ENCODE results near the gene NIFK. TPM values are rescaled to one million over a fixed set of nuclear protein-coding genes. Genes with fewer than 3 reads are reported as not detected.

The NIFK gene
- total and polyA plus RNA-seq, 8 donors: 22.9 to 40.4 (median 25.8) TPM

DNA sequence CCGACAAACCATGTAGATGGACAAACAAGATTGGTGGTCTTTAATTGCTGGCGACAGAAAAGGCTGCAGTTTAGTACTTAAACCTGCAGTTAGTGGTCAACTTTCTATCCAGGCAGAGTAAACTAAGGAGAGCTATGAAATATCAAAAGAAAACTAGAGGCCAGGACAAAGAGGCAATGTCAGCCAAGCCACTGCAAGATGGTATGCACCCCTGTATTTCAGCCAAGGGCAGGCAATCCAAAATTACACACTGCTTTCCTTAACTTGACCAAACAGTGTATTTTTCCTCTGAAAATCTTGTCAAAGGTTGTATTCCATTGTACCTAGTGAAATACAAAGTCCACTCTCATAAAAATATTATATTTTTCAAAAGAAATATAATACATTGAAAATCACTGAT lies 9.3 kb downstream of the NIFK start:
- Histone ChIP-seq H3K27me3 (no peaks in the 10 kb centered on the region), H3K4me3 (no peak overlapping the region), H3K27ac (no peak overlapping the region), H3K9me3 (no peaks in the 10 kb centered on the region), H3K4me1 (no peaks in the 10 kb centered on the region), H3K36me3 (peaks cover 8 to 55% (median 25%) of the 10 kb centered on the region in 3 donors)
- TF ChIP-seq, protein P1, sequence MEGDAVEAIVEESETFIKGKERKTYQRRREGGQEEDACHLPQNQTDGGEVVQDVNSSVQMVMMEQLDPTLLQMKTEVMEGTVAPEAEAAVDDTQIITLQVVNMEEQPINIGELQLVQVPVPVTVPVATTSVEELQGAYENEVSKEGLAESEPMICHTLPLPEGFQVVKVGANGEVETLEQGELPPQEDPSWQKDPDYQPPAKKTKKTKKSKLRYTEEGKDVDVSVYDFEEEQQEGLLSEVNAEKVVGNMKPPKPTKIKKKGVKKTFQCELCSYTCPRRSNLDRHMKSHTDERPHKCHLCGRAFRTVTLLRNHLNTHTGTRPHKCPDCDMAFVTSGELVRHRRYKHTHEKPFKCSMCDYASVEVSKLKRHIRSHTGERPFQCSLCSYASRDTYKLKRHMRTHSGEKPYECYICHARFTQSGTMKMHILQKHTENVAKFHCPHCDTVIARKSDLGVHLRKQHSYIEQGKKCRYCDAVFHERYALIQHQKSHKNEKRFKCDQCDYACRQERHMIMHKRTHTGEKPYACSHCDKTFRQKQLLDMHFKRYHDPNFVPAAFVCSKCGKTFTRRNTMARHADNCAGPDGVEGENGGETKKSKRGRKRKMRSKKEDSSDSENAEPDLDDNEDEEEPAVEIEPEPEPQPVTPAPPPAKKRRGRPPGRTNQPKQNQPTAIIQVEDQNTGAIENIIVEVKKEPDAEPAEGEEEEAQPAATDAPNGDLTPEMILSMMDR (IDR thresholded peaks at IDR 0.05): no peak
- WGBS, 2 donors: 87 to 93% methylated on average over 2 of the region's 2 CpGs
- DNase-seq (no peak), ATAC-seq (no peak), FAIRE-seq (no peak)
- intact Hi-C loops (cut with DNase I): no loop called here

DNA sequence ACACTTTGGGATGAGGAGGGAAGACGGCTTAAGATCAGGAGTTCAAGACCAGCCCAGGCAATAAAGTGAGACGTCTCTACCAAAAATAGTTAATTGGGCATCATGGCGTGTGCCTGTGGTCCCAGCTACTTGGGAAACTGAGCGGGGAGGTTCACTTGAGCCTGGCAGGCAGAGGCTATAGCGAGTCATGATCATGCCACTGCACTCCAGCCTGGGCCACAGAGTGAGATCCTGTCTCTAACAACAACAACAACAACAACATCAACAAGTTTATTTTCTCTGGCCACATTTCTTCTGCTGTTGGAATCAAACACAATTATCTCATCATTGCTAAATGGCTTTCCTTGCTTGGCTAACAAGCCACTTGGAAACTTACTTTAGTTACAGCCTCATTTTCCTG lies 13.4 kb downstream of the NIFK start:
- intact Hi-C loops (cut with DNase I): loop anchor here in 1 of 3 donors (5.0 kb wide), 1 partner anchor 321 kb away; no protein-coding TSS in a partner anchor
- no peak for DNase-seq
- Histone ChIP-seq H3K4me1 (no peaks in the 10 kb centered on the region), H3K27me3 (no peaks in the 10 kb centered on the region), H3K9me3 (no peaks in the 10 kb centered on the region), H3K36me3 (peaks cover 0 to 18% (median 0%) of the 10 kb centered on the region in 3 donors), H3K4me3 (no peak overlapping the region), H3K27ac (no peak overlapping the region)
- 70 to 85% methylated on average over 5 of the region's 5 CpGs for WGBS, 2 donors
- FAIRE-seq: no peak
- TF ChIP-seq, protein P1 (IDR thresholded peaks at IDR 0.05): no peak
- ATAC-seq: no peak

DNA sequence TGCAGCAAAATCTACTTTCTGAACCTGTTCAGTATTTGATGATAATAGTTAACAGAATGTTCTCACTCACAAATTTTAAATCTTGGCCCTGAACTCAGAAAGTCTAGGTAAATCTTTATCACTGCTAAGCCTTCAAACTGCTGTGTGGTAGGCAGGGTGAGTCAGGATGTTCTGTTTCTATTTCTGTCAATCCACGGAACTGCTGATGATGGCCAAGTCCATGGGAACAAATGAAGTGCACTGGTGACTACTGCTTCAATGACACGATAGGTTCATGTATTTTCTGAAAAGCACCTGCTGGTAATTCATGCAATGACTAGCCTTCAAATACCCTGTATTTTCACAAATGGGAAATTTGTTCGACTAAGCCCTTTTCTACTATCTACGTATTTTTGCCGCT lies 14.2 kb downstream of the NIFK start:
- TF ChIP-seq, protein P1 (IDR thresholded peaks at IDR 0.05): no peak
- DNase-seq (no peak), ATAC-seq (peak in 1 of 4 donors; percentile 34), FAIRE-seq (no peak)
- peak overlapping the region in 1 of 4 donors; percentile 7 for H3K27ac ChIP-seq
- 57 to 60% methylated on average over 5 of the region's 5 CpGs for WGBS, 2 donors
- intact Hi-C loops (cut with DNase I): loop anchor here in 1 of 3 donors (5.0 kb wide), 1 partner anchor 320 kb away; no protein-coding TSS in a partner anchor
- no peaks in the 10 kb centered on the region for H3K9me3 ChIP-seq
- H3K4me1 ChIP-seq: no peaks in the 10 kb centered on the region
- H3K27me3 ChIP-seq: no peaks in the 10 kb centered on the region
- no peak overlapping the region for H3K4me3 ChIP-seq
- peaks cover 0 to 10% (median 0%) of the 10 kb centered on the region in 3 donors for H3K36me3 ChIP-seq

DNA sequence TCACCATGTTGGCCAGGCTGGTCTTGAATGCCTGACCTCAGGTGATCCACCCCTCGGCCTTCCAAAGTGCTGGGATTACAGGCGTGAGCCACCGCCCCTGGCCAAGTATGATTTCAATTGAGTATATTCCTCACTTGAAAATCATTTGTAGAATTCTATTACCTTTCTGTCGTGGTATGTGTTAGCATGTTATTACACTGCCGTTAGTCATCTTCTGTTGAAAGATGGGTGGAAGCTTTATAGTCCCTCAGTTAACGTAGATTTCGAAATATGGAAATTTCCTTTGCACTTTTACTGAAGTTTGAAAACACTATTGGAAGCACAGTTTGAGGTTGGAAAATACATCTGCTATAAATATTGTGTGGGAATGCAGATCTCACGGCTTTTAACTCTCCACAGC lies 14.7 kb downstream of the NIFK start:
- no peak overlapping the region for H3K4me3 ChIP-seq
- H3K36me3 ChIP-seq: peaks cover 0 to 4% (median 0%) of the 10 kb centered on the region in 3 donors
- 56 to 66% methylated on average over 8 of the region's 8 CpGs for WGBS, 2 donors
- no peak for ATAC-seq
- no peak overlapping the region for H3K27ac ChIP-seq
- H3K9me3 ChIP-seq: no peaks in the 10 kb centered on the region
- intact Hi-C loops (cut with DNase I): loop anchor here in 1 of 3 donors (5.0 kb wide), 1 partner anchor 320 kb away; no protein-coding TSS in a partner anchor
- H3K27me3 ChIP-seq: no peaks in the 10 kb centered on the region
- no peaks in the 10 kb centered on the region for H3K4me1 ChIP-seq
- TF ChIP-seq, protein P1 (IDR thresholded peaks at IDR 0.05): no peak
- no peak for DNase-seq
- FAIRE-seq: no peak

DNA sequence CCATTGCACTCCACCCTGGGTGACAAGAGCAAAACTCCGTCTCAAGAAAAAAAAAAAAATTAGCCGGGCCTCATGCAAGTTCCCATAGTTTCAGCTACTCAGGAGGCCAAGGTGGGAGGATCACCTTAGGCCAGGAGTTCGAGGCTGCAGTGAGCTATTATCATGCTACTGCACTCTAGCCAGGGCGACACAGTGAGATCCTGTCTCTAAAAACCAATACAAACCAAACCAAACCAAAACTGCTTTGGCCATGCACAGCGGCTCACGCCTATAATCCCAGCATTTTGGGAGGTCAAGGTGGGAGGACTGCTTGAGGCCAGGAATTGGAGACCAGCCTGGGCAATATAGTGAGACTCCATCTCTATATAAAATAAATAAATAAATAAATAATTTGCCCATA lies 19.1 kb downstream of the NIFK start:
- intact Hi-C loops (cut with DNase I): loop anchor here in 1 of 3 donors (5.0 to 10.0 kb wide), 2 partner anchors 183 to 315 kb away; partner anchors contain the start of gene RNU4ATAC

More for the DNA sequence above, 19.1 kb downstream of the NIFK start:
- H3K36me3 ChIP-seq: no peaks in the 10 kb centered on the region
- H3K4me1 ChIP-seq: no peaks in the 10 kb centered on the region
- 91 to 92% methylated on average over 6 of the region's 6 CpGs for WGBS, 2 donors
- ATAC-seq (no peak), FAIRE-seq (no peak), DNase-seq (peak in 1 of 6 donors; percentile 16)
- TF ChIP-seq, protein P1 (IDR thresholded peaks at IDR 0.05): no peak
- H3K4me3 ChIP-seq: no peak overlapping the region
- H3K27me3 ChIP-seq: no peaks in the 10 kb centered on the region
- H3K9me3 ChIP-seq: no peaks in the 10 kb centered on the region
- no peak overlapping the region for H3K27ac ChIP-seq
